ENCODE results near the gene NCOA7. TPM values are rescaled to one million over a fixed set of nuclear protein-coding genes. Genes with fewer than 3 reads are reported as not detected.
A peak's percentile ranks its signal among the peaks of the same experiment; 100 is the strongest.

Gene NCOA7
- polyA plus RNA-seq, 1 of the 3 experiments (the other 2 are of a cell fraction), result 16.3 TPM

DNA sequence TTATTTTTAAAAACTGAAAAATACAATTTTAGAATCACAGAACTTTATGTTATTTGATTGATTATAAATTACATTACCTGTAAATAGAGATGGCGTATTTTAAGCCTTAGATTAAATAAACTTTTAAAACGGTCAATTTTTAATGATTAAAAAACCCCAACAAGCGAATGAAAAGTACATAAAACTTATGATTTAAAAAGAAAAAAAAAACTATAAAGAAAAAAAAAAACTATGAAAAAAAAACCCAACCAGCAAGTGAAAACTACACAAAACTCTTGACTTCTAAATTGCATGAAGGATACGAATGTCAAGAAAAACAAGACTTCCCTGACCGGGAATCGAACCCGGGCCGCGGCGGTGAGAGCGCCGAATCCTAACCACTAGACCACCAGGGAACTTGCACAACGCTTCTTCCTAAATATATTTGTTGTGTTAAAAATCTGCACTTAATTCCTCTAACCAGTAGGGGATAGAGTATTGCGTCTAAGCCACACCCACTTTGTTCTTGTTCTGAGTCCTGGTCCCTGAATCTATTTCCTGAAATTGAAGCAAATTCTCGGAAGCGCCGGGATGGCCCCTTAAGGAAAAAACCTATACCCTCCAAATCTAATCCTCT lies 10.7 kb upstream of the NCOA7 start (continued):
- TF ChIP-seq SMC3 (IDR thresholded peaks at IDR 0.05; ENCODE audit: low read depth, low read length), result no peak
- no peak for TF ChIP-seq RFX5 (IDR thresholded peaks at IDR 0.05; ENCODE audit: low read length)
- no peak for TF ChIP-seq MXI1 (IDR thresholded peaks at IDR 0.05; ENCODE audit: low read depth, low read length)
- TF ChIP-seq CHD2 (IDR thresholded peaks at IDR 0.05; ENCODE audit: low read length, partially characterized antibody), result peak; percentile 71
- peak; percentile 82 for TF ChIP-seq TEAD4 (IDR thresholded peaks at IDR 0.05; ENCODE audit: borderline replicate concordance, insufficient read depth)
- TF ChIP-seq EP300 (IDR thresholded peaks at IDR 0.05; ENCODE audit: borderline replicate concordance in 1 of 2, low read depth in 1 of 2, low read length in 1 of 2), result no peak
- TF ChIP-seq EZH2phosphoT487 (IDR thresholded peaks at IDR 0.05; ENCODE audit: borderline replicate concordance, low read depth), result no peak
- TF ChIP-seq RXRA (IDR thresholded peaks at IDR 0.05; ENCODE audit: borderline replicate concordance, low read depth), result no peak
- TF ChIP-seq PBX3 (IDR thresholded peaks at IDR 0.05), result no peak
- TF ChIP-seq FOSL2 (IDR thresholded peaks at IDR 0.05; ENCODE audit: borderline replicate concordance, low read depth), result peak; percentile 73
- no peak for TF ChIP-seq MEF2A (IDR thresholded peaks at IDR 0.05; ENCODE audit: borderline replicate concordance, low read depth)
- TF ChIP-seq TAF1 (IDR thresholded peaks at IDR 0.05; ENCODE audit: borderline replicate concordance, low read depth, low read length), result no peak
- TF ChIP-seq GATA2 (CRISPR knock-in tag; IDR thresholded peaks at IDR 0.05), result no peak
- TF ChIP-seq ELF1 (IDR thresholded peaks at IDR 0.05), result no peak
- TF ChIP-seq POLR2AphosphoS5 (IDR thresholded peaks at IDR 0.05; ENCODE audit: low read depth, low read length), result no peak; the same call in 1 of the 2 replicates
- TF ChIP-seq, protein P1, sequence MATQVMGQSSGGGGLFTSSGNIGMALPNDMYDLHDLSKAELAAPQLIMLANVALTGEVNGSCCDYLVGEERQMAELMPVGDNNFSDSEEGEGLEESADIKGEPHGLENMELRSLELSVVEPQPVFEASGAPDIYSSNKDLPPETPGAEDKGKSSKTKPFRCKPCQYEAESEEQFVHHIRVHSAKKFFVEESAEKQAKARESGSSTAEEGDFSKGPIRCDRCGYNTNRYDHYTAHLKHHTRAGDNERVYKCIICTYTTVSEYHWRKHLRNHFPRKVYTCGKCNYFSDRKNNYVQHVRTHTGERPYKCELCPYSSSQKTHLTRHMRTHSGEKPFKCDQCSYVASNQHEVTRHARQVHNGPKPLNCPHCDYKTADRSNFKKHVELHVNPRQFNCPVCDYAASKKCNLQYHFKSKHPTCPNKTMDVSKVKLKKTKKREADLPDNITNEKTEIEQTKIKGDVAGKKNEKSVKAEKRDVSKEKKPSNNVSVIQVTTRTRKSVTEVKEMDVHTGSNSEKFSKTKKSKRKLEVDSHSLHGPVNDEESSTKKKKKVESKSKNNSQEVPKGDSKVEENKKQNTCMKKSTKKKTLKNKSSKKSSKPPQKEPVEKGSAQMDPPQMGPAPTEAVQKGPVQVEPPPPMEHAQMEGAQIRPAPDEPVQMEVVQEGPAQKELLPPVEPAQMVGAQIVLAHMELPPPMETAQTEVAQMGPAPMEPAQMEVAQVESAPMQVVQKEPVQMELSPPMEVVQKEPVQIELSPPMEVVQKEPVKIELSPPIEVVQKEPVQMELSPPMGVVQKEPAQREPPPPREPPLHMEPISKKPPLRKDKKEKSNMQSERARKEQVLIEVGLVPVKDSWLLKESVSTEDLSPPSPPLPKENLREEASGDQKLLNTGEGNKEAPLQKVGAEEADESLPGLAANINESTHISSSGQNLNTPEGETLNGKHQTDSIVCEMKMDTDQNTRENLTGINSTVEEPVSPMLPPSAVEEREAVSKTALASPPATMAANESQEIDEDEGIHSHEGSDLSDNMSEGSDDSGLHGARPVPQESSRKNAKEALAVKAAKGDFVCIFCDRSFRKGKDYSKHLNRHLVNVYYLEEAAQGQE (IDR thresholded peaks at IDR 0.05; ENCODE audit: low read depth, low read length), result 0 out of 2 replicates have a peak, but pooled peaks have one; percentile 45
- no peak for TF ChIP-seq JUND (IDR thresholded peaks at IDR 0.05)
- TF ChIP-seq ZBTB33 (IDR thresholded peaks at IDR 0.05; ENCODE audit: borderline replicate concordance, low read depth), result no peak
- TF ChIP-seq RAD21 (IDR thresholded peaks at IDR 0.05; ENCODE audit: low read length), result no peak
- no peak for TF ChIP-seq YY1 (IDR thresholded peaks at IDR 0.05; ENCODE audit: low read depth)
- no peak for TF ChIP-seq FOXM1 (IDR thresholded peaks at IDR 0.05; ENCODE audit: low read depth)
- TF ChIP-seq SIN3A (IDR thresholded peaks at IDR 0.05; ENCODE audit: borderline replicate concordance, low read depth, low read length), result peak; percentile 45; the same call in 1 of the 2 replicates

Measured in SK-N-SH (cell line).